ENCODE measurements around the gene CTCFL.

DNA sequence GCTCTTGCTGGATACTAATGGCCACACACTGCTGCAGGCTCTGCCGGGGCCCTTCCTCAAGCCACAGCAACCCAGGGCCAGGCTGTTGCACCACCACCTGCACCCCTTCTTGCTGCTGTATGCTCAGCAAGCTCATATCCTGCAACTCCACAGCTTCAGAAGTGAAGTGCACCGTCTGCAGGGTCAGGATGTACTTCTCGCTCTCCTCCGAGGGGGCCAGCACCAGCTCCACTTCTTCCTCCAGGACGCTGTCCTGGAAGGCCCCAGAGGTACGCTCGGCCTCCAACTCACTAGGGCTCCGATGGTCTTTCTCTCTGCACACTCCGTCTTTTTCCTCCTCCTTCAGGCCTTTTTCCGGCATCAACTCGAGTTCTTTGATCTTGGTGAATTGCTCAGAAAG is 1.2 kb downstream of the CTCFL start:
- TF ChIP-seq, protein P1, sequence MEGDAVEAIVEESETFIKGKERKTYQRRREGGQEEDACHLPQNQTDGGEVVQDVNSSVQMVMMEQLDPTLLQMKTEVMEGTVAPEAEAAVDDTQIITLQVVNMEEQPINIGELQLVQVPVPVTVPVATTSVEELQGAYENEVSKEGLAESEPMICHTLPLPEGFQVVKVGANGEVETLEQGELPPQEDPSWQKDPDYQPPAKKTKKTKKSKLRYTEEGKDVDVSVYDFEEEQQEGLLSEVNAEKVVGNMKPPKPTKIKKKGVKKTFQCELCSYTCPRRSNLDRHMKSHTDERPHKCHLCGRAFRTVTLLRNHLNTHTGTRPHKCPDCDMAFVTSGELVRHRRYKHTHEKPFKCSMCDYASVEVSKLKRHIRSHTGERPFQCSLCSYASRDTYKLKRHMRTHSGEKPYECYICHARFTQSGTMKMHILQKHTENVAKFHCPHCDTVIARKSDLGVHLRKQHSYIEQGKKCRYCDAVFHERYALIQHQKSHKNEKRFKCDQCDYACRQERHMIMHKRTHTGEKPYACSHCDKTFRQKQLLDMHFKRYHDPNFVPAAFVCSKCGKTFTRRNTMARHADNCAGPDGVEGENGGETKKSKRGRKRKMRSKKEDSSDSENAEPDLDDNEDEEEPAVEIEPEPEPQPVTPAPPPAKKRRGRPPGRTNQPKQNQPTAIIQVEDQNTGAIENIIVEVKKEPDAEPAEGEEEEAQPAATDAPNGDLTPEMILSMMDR (IDR thresholded peaks at IDR 0.05) = no peak
- TF ChIP-seq POLR2AphosphoS5 (IDR thresholded peaks at IDR 0.05) (no peak), POLR2A (IDR thresholded peaks at IDR 0.05) (no peak)
